ENCODE results near the gene KRT3.
"Not testable (repeated sequence)": the region's sequence is repeated elsewhere in the genome, so short reads cannot be mapped to it uniquely, and the experiment has no call there.

Gene KRT3

DNA sequence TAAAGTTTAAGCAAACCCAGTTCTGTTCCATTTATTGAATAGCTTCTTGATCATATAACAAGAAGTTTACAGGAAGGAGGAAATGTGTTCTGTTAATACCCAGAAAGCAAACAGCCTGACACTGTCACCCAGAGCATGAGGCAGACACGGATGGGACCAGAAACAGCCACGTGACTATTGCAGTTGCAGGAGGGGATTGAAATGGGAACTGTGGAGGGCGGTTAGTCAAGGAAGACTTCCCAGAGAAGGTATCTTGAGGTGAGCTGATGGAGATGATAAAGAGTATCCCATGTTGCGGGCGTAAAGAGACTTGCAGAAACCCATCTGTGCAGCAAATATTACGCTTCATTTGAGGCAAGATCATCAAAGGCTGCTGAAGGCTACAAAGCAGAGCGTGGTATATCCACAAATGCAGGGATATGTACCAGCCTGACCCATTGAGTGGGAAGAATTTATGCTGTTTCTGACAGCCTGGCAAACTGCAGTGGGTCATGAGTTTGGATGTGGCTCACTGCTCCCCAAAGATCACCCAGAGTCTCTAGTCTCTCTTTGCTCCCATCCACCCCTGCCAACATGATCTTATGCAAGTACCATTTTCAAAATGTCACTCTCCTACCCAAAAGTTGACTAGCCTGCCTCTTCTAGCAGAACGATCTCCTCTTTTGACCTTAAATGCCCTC is 39.5 kb downstream of the KRT3 start:
- DNase-seq, result no peak

DNA sequence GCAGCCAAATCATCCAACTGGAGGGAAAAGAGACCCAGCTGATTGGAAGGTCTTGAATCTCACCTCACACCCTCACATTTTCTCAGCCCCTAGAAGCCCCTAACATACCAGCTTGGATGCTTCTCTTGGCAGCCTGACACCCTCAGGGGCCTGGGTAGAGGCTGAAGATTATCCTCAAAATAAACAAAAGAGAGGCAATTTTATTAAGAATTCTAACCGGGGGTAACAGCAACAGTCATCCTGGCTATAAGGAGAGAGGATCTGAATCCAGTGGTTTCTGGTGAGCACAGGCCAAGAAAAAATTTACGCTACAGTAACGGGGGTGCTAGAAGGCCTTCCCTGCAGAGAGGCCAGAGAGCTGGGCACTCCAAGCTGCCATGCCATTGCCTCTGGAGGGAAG is 40.4 kb downstream of the KRT3 start:
- no peak for DNase-seq

DNA sequence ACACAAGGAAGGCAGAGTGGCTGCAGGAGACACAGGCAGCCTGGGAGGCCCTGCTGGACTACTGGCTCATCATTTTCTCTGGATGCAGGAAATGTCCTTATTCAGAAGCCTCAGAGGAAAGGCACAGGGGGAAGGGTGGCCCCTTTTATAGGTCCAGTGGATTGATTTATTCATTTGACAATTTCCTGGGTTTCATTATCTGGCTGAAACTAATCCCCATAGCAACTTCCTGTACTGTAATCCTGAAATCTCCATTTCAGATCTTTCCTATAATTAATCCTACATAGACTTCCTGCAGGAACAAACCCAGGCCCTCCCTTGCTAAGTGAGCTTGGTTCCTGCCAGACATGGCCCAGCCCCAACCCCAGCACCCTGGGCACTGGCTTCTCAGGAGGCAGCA is 41.8 kb downstream of the KRT3 start:
- no peak for DNase-seq

DNA sequence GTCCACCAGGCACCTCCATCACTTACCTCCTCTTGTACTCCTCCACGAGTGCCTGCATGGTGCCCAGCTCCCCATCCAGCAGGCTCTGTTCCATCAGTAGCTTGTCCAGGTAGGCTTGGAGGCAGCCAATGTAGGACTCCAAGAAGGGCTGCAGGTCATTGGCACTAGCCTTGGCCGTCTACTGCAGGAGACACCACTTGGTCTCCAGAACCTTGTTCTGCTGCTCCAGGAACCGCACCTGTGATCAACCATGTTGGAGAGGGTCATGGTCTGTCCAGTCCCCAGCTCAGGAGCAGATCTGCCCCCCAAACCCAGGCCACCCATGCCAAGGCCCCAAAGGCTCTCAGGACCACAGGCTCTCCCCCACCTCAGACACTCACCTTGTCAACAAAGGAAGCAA is 42.6 kb downstream of the KRT3 start:
- DNase-seq, result no peak

DNA sequence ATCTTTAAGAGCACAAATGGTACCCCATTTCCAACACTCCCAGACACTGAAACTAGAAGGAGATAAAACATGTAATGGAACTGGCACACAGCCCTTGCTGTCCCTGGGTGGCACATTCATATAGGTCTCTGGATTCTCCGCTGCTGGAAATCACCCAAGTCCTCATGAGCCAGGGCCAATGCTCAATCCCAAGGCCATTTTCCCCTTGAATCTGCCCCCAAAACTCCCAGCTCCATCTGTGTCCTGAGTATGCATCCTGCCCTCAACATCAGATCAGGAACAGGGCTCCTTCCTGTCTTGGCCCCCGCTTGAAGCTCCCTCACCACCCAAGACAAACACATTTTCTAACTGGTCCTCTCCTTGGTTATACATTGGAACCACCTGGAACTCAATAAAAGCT is 43.4 kb downstream of the KRT3 start:
- no peak for DNase-seq

DNA sequence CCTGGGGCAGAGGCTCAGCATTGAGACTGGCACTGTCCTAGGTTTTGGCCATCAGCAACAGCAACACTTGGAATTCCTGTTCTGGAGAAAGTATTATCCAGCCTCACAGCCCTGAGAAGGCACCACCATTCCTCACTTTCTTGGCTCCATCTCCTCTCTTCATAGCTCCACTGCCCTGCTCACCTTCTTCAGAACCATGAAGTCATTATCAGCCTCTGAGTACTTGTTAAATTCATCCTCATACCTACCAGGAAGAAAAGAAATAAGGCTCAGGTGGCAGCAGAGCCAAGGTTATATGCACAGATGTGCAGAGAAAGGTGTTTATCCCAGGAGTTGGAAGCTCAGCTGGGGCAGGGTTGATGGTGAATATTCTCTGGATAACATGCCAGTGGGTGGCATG is 44.1 kb downstream of the KRT3 start:
- DNase-seq, result no peak

DNA sequence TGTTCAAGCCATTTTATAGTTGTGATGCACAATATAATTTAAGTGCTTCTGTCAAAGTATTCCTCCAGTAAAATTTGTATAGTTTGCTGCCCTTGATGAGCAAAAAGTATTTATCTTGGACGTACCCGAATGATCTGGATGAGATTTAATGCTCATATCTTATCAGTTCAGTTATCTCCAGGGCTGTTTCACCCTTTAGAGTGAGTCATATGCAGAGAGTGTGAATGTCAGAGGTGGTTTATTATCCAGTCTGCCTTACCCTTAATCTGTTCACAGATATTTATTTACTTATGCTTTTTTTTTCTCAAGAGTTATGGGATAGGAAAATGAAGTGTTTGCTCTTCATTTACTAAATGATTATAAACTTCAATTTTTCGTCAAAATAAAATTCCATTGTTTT is 45.4 kb downstream of the KRT3 start:
- not testable (repeated sequence) for DNase-seq

DNA sequence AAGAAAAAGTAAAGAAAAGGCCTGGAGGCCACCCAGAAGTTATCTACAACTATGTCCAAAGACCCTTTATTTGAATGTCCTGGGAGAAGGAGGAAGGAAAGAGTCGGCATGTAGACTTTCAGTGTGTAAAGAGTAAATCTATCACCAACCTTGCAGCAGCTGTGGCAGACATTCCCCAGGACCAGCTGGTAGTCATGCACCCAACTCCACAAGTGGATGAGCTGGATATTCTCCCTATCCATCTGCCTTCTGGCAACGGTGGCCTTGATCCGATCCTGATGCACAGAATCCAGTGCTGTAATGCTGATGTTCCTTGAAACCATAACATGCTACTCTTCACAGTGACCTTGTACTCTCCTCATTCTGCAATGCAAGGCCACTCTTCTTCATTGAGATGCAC is 46.1 kb downstream of the KRT3 start:
- no peak for DNase-seq

DNA sequence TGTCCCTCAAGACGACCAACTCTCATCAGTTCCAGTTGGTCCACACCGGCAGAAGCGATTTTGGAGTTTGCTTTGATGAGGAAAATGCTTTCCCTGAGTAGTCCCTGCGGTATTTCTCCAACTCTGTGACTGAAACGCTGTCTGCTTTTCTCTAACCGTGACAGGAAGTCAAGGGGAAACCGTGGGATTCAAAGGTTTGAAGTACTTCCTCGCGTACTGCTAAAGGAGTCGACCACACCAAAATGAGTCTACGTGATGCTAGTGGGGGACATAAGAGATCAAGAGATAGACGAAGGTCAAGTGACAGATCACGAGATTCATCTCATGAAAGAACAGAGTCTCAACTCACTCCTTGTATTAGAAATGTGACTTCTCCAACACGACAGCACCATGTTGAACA is 47.3 kb downstream of the KRT3 start:
- no peak for DNase-seq

DNA sequence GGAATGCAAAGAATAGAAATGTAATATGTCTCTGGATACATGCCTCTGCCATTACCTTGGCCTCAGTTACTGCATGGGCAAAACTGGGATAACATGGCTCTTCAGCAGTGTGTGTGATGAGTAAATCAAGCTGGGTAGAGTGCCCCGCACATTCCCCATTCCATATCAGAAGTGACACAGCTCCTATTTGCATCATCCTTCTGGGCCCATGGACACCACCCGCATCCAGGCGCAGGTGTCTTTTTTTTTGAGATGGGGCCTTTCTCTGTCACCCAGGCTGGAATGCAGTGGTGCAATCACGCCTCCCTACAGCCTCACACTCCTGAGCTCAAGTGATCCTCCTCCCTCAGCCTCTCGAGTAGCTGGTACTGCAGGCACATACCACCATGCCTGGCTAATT is 50.4 kb downstream of the KRT3 start:
- DNase-seq, result no peak

DNA sequence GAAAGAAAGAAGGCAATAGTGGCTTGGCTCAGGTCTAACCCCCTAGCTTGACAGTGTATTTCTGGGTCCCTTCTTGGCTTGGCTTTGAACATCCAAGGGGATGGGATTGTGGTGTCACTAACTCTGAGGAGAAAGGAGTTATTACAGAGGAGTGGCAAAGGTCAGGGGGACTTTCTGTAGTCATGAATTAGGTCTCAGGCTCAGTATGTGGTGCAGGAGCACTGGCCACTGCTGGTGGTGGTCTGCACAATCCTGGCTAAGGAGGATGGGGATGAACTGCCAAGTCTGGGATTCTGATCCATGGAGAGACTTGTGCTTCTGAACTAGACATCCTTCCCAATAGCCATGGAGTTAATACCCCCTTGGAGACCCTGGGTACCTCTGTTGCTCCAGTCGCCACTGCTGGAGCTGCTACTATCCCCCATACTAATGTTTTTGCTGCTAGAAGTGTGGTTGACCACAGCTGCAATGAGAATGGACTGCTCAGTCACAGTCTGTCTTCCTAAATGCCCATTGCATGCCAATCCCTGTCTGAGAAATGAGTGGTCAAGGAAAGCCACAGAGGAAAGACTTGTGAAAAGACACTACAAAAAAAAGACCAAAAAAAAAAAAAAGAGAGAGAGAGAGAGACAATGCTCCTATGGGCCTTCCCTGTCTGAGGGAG is 51.3 kb downstream of the KRT3 start:
- DNase-seq, result no peak

DNA sequence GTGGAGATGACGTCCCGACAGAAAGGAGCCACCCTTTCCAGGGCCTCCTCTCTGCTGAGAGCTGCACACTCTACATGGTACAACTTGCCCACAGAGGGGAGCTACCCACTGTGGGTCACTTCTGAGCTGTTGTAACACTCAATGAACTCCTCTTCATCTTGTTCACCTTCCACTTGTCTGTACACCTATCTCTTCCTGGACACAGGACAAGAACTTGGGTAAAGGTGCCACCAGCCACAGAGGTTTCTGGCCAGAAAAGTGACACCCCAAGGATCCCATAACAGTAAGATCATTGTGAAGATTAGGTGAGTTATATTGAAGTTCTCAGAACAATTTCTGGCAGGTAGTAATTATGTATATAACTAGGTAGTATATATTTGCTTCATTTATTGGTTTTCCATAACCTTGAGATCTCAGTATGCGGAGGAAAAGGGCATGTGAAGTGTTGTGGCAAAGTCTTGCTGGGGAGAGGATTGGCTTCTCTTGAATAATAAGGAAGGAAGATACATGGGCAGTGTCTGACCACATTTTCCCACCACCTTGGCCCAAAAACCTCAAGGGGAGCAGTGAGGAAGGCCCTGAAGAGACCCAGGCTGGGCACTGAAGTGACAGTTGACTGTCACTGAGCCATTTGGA is 53.0 kb downstream of the KRT3 start:
- DNase-seq, result no peak

DNA sequence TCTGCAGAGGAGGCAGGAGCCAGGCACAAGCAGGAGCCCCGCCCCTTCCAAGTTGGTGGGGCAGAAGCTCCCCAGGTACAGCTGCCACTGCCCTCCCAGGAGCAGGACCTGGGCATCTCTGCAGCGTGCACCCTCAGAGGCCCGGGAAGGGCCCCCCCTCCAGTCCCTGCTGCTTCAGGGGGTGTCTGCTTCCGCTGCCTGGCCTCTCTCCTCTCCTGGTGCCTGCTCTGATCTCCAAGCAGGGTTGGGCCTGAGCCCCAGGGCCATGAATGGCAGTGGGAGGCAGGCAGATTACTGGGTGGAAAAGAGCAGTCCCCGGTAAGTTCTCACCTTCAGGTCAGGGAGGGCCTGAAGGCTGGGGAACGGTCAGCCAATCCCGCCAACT is 53.7 kb downstream of the KRT3 start:
- no peak for DNase-seq

DNA sequence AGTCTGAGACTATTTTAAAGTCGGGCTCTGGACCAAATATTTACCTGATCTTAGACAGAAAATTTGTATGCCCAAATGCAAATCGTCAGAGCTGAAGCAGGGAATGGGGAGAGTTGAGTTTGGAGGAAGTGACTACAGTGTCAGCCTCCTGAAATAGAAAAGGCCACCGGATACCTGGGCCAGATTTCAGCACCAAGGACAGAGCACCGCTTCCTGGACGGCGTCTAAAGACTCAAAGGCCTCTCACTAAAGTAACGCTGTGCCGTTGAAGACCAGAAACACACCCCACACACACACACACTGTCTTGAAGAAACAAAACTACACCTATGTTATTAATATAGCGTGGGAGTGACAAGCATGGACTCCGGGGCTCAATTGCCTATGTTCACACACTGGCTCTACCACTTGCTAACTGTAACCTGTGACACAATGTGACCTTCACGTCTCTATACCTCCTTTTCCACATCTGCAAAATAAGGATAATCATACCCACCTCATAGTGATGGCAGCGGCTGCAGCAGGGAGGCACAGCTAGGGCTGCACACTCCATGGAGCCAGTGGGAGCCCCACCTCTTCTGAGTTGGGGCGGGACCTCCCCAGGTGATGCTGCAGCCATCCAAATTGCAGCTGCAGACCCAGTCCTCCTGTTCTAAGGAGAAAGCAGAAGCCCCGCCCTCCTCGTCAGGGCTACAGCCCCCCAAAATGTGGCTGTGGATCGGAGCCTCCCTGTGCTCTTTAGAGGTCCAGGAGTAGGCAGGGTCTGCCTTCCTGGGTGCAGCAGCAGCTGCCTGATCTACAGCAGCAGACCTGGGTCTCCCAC is 54.3 kb downstream of the KRT3 start:
- DNase-seq, result peak; percentile 80

DNA sequence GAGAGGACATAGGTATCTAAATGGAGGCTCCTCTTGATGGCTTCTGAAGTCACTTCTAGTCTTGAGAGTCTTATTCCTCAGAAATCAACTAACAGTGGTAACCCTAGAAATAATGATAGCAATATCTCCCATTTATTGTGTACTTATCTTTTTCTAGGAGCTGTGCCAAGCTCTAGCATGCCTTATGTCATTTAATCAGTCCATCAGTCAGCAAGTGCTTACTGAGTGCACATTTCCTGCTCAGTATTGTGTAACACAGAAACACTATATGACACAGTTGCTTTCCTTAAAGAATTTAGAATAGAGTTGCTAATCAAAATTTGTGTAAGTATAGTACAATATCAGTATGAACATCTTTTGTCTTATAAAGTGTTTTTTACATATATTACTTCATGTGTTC is 55.3 kb downstream of the KRT3 start:
- no peak for DNase-seq

DNA sequence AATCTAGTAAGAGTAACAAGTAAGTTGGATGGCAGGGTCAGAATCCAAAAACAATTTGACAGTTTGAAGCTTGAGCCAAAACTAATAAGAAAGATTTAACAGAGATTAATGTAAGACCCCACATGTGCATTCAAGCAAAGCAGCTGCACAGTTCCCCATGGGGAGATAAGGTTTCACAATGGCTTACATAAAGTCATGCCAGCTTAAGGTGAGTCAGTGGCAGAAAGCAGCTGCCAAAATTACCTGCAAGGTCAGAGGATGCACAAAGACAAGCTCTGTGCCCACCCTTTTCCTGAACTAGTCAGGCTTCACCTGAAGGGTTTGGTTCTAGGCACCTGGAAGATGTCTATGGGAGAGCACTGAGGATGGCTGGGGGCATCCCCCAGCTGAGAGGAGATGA is 56.0 kb downstream of the KRT3 start:
- DNase-seq, result no peak

All from activated effector memory CD4-positive, alpha-beta T cell treated with anti-CD3 and anti-CD28 coated beads, Interleukin-2, amount 50 U/mL, for 16 hours (primary cell).